Measurements from ENCODE around the gene KRT71. TPM values are rescaled to one million over a fixed set of nuclear protein-coding genes. Genes with fewer than 3 reads are reported as not detected.
"Not testable (repeated sequence)": the region's sequence is repeated elsewhere in the genome, so short reads cannot be mapped to it uniquely, and the experiment has no call there.

The KRT71 gene
- total and polyA plus RNA-seq, 2 donors from 2014 or later = not detected

- intact Hi-C loops (cut with DNase I) = loop anchor here (10.0 kb wide), 1 partner anchor 117 kb away; the partner anchor contains the start of gene KRT84
- H3K9ac ChIP-seq (ENCODE audit: low read length in 3 of 3) = no peak overlapping the region
- TF ChIP-seq CTCF (IDR thresholded peaks at IDR 0.05; ENCODE audit: borderline replicate concordance, extremely low read depth, insufficient read depth) = no peak
- H3K27me3 ChIP-seq (ENCODE audit: control insufficient read depth, insufficient read depth, low read length) = no peaks in the 10 kb centered on the region
- H3K9me3 ChIP-seq (ENCODE audit: control insufficient read depth in 2 of 3, insufficient read depth in 1 of 3, low read length in 3 of 3) = peaks cover 0 to 5% (median 0%) of the 10 kb centered on the region in 3 donors
- no peaks in the 10 kb centered on the region for H3K36me3 ChIP-seq (ENCODE audit: control insufficient read depth in 2 of 3, insufficient read depth in 3 of 3, low read length in 3 of 3)
- no peaks in the 10 kb centered on the region for H3K4me1 ChIP-seq (ENCODE audit: control insufficient read depth in 2 of 3, insufficient read depth in 2 of 3, low read depth in 1 of 3, low read length in 3 of 3)
- no peak overlapping the region for H3K27ac ChIP-seq (ENCODE audit: low read depth in 2 of 2, low read length in 2 of 2)
- FAIRE-seq = no peak
- DNase-seq = no peak
- H3K4me3 ChIP-seq (ENCODE audit: low read length in 3 of 3) = no peak overlapping the region
Observed at GRCh38 chr12:52501490-52501889, 51.5 kb downstream of the KRT71 start.

- intact Hi-C loops (cut with DNase I) = loop anchor here (10.0 kb wide), 1 partner anchor 116 kb away; the partner anchor contains the start of gene KRT84
- not testable (repeated sequence) for FAIRE-seq
Observed at GRCh38 chr12:52500574-52500973, 52.4 kb downstream of the KRT71 start.

GRCh38 chr12:52499806-52500560, 53.0 kb downstream of the KRT71 start:
- H3K27ac ChIP-seq (ENCODE audit: low read depth in 2 of 2, low read length in 2 of 2) = no peak overlapping the region
- H3K9ac ChIP-seq (ENCODE audit: low read length in 3 of 3) = no peak overlapping the region
- no peaks in the 10 kb centered on the region for H3K36me3 ChIP-seq (ENCODE audit: control insufficient read depth in 2 of 3, insufficient read depth in 3 of 3, low read length in 3 of 3)
- peaks cover 0 to 5% (median 0%) of the 10 kb centered on the region in 3 donors for H3K9me3 ChIP-seq (ENCODE audit: control insufficient read depth in 2 of 3, insufficient read depth in 1 of 3, low read length in 3 of 3)
- FAIRE-seq (no peak), DNase-seq (no peak)
- H3K4me3 ChIP-seq (ENCODE audit: low read length in 3 of 3) = no peak overlapping the region
- no peak for TF ChIP-seq CTCF (IDR thresholded peaks at IDR 0.05; ENCODE audit: borderline replicate concordance, extremely low read depth, insufficient read depth)
- no peaks in the 10 kb centered on the region for H3K4me1 ChIP-seq (ENCODE audit: control insufficient read depth in 2 of 3, insufficient read depth in 2 of 3, low read depth in 1 of 3, low read length in 3 of 3)
- intact Hi-C loops (cut with DNase I) = loop anchor here (10.0 kb wide), 1 partner anchor 115 kb away; the partner anchor contains the start of gene KRT84
- H3K27me3 ChIP-seq (ENCODE audit: control insufficient read depth, insufficient read depth, low read length) = no peaks in the 10 kb centered on the region

More at GRCh38 chr12:52500574-52500973, 52.4 kb downstream of the KRT71 start:
- H3K4me1 ChIP-seq (ENCODE audit: control insufficient read depth in 2 of 3, insufficient read depth in 2 of 3, low read depth in 1 of 3, low read length in 3 of 3); DNase-seq; H3K36me3 ChIP-seq (ENCODE audit: control insufficient read depth in 2 of 3, insufficient read depth in 3 of 3, low read length in 3 of 3); H3K9me3 ChIP-seq (ENCODE audit: control insufficient read depth in 2 of 3, insufficient read depth in 1 of 3, low read length in 3 of 3); H3K9ac ChIP-seq (ENCODE audit: low read length in 3 of 3); H3K4me3 ChIP-seq (ENCODE audit: low read length in 3 of 3); H3K27ac ChIP-seq (ENCODE audit: low read depth in 2 of 2, low read length in 2 of 2); H3K27me3 ChIP-seq (ENCODE audit: control insufficient read depth, insufficient read depth, low read length): not testable (repeated sequence)

GRCh38 chr12:52498946-52499345, 54.0 kb downstream of the KRT71 start:
- Histone ChIP-seq H3K27ac (ENCODE audit: low read depth in 2 of 2, low read length in 2 of 2) (no peak overlapping the region), H3K36me3 (ENCODE audit: control insufficient read depth in 2 of 3, insufficient read depth in 3 of 3, low read length in 3 of 3) (no peaks in the 10 kb centered on the region), H3K9me3 (ENCODE audit: control insufficient read depth in 2 of 3, insufficient read depth in 1 of 3, low read length in 3 of 3) (peaks cover 0 to 5% (median 0%) of the 10 kb centered on the region in 3 donors), H3K27me3 (ENCODE audit: control insufficient read depth, insufficient read depth, low read length) (no peaks in the 10 kb centered on the region), H3K9ac (ENCODE audit: low read length in 3 of 3) (no peak overlapping the region), H3K4me1 (ENCODE audit: control insufficient read depth in 2 of 3, insufficient read depth in 2 of 3, low read depth in 1 of 3, low read length in 3 of 3) (no peaks in the 10 kb centered on the region), H3K4me3 (ENCODE audit: low read length in 3 of 3) (no peak overlapping the region)
- no peak for FAIRE-seq
- no peak for TF ChIP-seq CTCF (IDR thresholded peaks at IDR 0.05; ENCODE audit: borderline replicate concordance, extremely low read depth, insufficient read depth)
- no peak for DNase-seq
- intact Hi-C loops (cut with DNase I) = no loop called here
